Measurements from ENCODE around the gene ZNF497.

Gene ZNF497

GRCh38 chr19:58399903-58400302 is 37.4 kb upstream of the ZNF497 start:
- no peaks in the 10 kb centered on the region for H3K9me3 ChIP-seq (ENCODE audit: control insufficient read depth, insufficient read depth, low read length)
- peaks cover 1% of the 10 kb centered on the region for H3K36me3 ChIP-seq (ENCODE audit: control insufficient read depth, insufficient read depth, low read length)
- H3K4me3 ChIP-seq (ENCODE audit: low read depth, low read length): peak overlapping the region; percentile 74
- peaks cover 20% of the 10 kb centered on the region for H3K27me3 ChIP-seq (ENCODE audit: control insufficient read depth, insufficient read depth, low read length)
- no peak overlapping the region for H3K9ac ChIP-seq (ENCODE audit: low read depth, low read length)
- peaks cover 2% of the 10 kb centered on the region for H3K4me1 ChIP-seq (ENCODE audit: control insufficient read depth, insufficient read depth, low read length)

- Histone ChIP-seq H3K27me3 (ENCODE audit: control insufficient read depth, insufficient read depth, low read length) (peaks cover 20% of the 10 kb centered on the region), H3K9me3 (ENCODE audit: control insufficient read depth, insufficient read depth, low read length) (no peaks in the 10 kb centered on the region)
Measured at GRCh38 chr19:58398545-58398944, 36.0 kb upstream of the ZNF497 start.

GRCh38 chr19:58398087-58398486 is 35.5 kb upstream of the ZNF497 start:
- Histone ChIP-seq H3K9ac (ENCODE audit: low read depth, low read length) (no peak overlapping the region), H3K4me3 (ENCODE audit: low read depth, low read length) (no peak overlapping the region), H3K9me3 (ENCODE audit: control insufficient read depth, insufficient read depth, low read length) (no peaks in the 10 kb centered on the region), H3K27me3 (ENCODE audit: control insufficient read depth, insufficient read depth, low read length) (peaks cover 20% of the 10 kb centered on the region), H3K4me1 (ENCODE audit: control insufficient read depth, insufficient read depth, low read length) (peaks cover 2% of the 10 kb centered on the region), H3K36me3 (ENCODE audit: control insufficient read depth, insufficient read depth, low read length) (peaks cover 19% of the 10 kb centered on the region)

More at GRCh38 chr19:58398545-58398944, 36.0 kb upstream of the ZNF497 start:
- H3K9ac ChIP-seq (ENCODE audit: low read depth, low read length): no peak overlapping the region
- no peak overlapping the region for H3K4me3 ChIP-seq (ENCODE audit: low read depth, low read length)
- H3K4me1 ChIP-seq (ENCODE audit: control insufficient read depth, insufficient read depth, low read length): peaks cover 2% of the 10 kb centered on the region
- peaks cover 15% of the 10 kb centered on the region for H3K36me3 ChIP-seq (ENCODE audit: control insufficient read depth, insufficient read depth, low read length)

GRCh38 chr19:58397533-58398037 is 35.0 kb upstream of the ZNF497 start:
- peaks cover 20% of the 10 kb centered on the region for H3K27me3 ChIP-seq (ENCODE audit: control insufficient read depth, insufficient read depth, low read length)
- H3K36me3 ChIP-seq (ENCODE audit: control insufficient read depth, insufficient read depth, low read length): peaks cover 24% of the 10 kb centered on the region
- H3K4me3 ChIP-seq (ENCODE audit: low read depth, low read length): no peak overlapping the region
- H3K9me3 ChIP-seq (ENCODE audit: control insufficient read depth, insufficient read depth, low read length): no peaks in the 10 kb centered on the region
- no peak overlapping the region for H3K9ac ChIP-seq (ENCODE audit: low read depth, low read length)
- peaks cover 2% of the 10 kb centered on the region for H3K4me1 ChIP-seq (ENCODE audit: control insufficient read depth, insufficient read depth, low read length)

GRCh38 chr19:58396691-58397532 is 34.4 kb upstream of the ZNF497 start:
- peaks cover 2% of the 10 kb centered on the region for H3K4me1 ChIP-seq (ENCODE audit: control insufficient read depth, insufficient read depth, low read length)
- peak overlapping the region; percentile 13 for H3K4me3 ChIP-seq (ENCODE audit: low read depth, low read length)
- no peaks in the 10 kb centered on the region for H3K9me3 ChIP-seq (ENCODE audit: control insufficient read depth, insufficient read depth, low read length)
- H3K36me3 ChIP-seq (ENCODE audit: control insufficient read depth, insufficient read depth, low read length): peaks cover 28% of the 10 kb centered on the region
- H3K9ac ChIP-seq (ENCODE audit: low read depth, low read length): peak overlapping the region; percentile 37
- H3K27me3 ChIP-seq (ENCODE audit: control insufficient read depth, insufficient read depth, low read length): peaks cover 20% of the 10 kb centered on the region

- Histone ChIP-seq H3K9ac (ENCODE audit: low read depth, low read length) (peak overlapping the region; percentile 65), H3K4me3 (ENCODE audit: low read depth, low read length) (peak overlapping the region; percentile 45), H3K36me3 (ENCODE audit: control insufficient read depth, insufficient read depth, low read length) (peaks cover 35% of the 10 kb centered on the region), H3K9me3 (ENCODE audit: control insufficient read depth, insufficient read depth, low read length) (no peaks in the 10 kb centered on the region), H3K4me1 (ENCODE audit: control insufficient read depth, insufficient read depth, low read length) (peaks cover 2% of the 10 kb centered on the region), H3K27me3 (ENCODE audit: control insufficient read depth, insufficient read depth, low read length) (peaks cover 20% of the 10 kb centered on the region)
Measured at GRCh38 chr19:58395979-58396627, 33.6 kb upstream of the ZNF497 start.

- peaks cover 41% of the 10 kb centered on the region for H3K36me3 ChIP-seq (ENCODE audit: control insufficient read depth, insufficient read depth, low read length)
- peaks cover 17% of the 10 kb centered on the region for H3K27me3 ChIP-seq (ENCODE audit: control insufficient read depth, insufficient read depth, low read length)
- H3K4me1 ChIP-seq (ENCODE audit: control insufficient read depth, insufficient read depth, low read length): no peaks in the 10 kb centered on the region
- H3K4me3 ChIP-seq (ENCODE audit: low read depth, low read length): peak within 1 kb of the TSS; percentile 45
- no peaks in the 10 kb centered on the region for H3K9me3 ChIP-seq (ENCODE audit: control insufficient read depth, insufficient read depth, low read length)
- H3K9ac ChIP-seq (ENCODE audit: low read depth, low read length): peak within 1 kb of the TSS; percentile 65
Measured at GRCh38 chr19:58395220-58395978, 32.8 kb upstream of the ZNF497 start, which contains the start of gene RNF225. Gene RNF225, plus strand, starts transcription at chr19:58395656. Its CDS starts 434 bp downstream, at chr19:58396090.

GRCh38 chr19:58394821-58395219 is 32.3 kb upstream of the ZNF497 start:
- Histone ChIP-seq H3K4me3 (ENCODE audit: low read depth, low read length) (no peak overlapping the region), H3K9ac (ENCODE audit: low read depth, low read length) (no peak overlapping the region), H3K4me1 (ENCODE audit: control insufficient read depth, insufficient read depth, low read length) (no peaks in the 10 kb centered on the region)

GRCh38 chr19:58393725-58394033 is 31.1 kb upstream of the ZNF497 start:
- Histone ChIP-seq H3K27me3 (ENCODE audit: control insufficient read depth, insufficient read depth, low read length) (peaks cover 17% of the 10 kb centered on the region), H3K36me3 (ENCODE audit: control insufficient read depth, insufficient read depth, low read length) (peaks cover 49% of the 10 kb centered on the region), H3K4me1 (ENCODE audit: control insufficient read depth, insufficient read depth, low read length) (peaks cover 2% of the 10 kb centered on the region), H3K9ac (ENCODE audit: low read depth, low read length) (no peak overlapping the region), H3K4me3 (ENCODE audit: low read depth, low read length) (no peak overlapping the region), H3K9me3 (ENCODE audit: control insufficient read depth, insufficient read depth, low read length) (no peaks in the 10 kb centered on the region)

More at GRCh38 chr19:58394821-58395219, 32.3 kb upstream of the ZNF497 start:
- Histone ChIP-seq H3K27me3 (ENCODE audit: control insufficient read depth, insufficient read depth, low read length) (peaks cover 17% of the 10 kb centered on the region), H3K9me3 (ENCODE audit: control insufficient read depth, insufficient read depth, low read length) (no peaks in the 10 kb centered on the region), H3K36me3 (ENCODE audit: control insufficient read depth, insufficient read depth, low read length) (peaks cover 45% of the 10 kb centered on the region)

GRCh38 chr19:58392945-58393724 is 30.6 kb upstream of the ZNF497 start:
- Histone ChIP-seq H3K9me3 (ENCODE audit: control insufficient read depth, insufficient read depth, low read length) (no peaks in the 10 kb centered on the region), H3K27me3 (ENCODE audit: control insufficient read depth, insufficient read depth, low read length) (peaks cover 14% of the 10 kb centered on the region), H3K4me3 (ENCODE audit: low read depth, low read length) (no peak overlapping the region), H3K4me1 (ENCODE audit: control insufficient read depth, insufficient read depth, low read length) (peaks cover 5% of the 10 kb centered on the region), H3K9ac (ENCODE audit: low read depth, low read length) (no peak overlapping the region), H3K36me3 (ENCODE audit: control insufficient read depth, insufficient read depth, low read length) (peaks cover 53% of the 10 kb centered on the region)

- peaks cover 42% of the 10 kb centered on the region for H3K36me3 ChIP-seq (ENCODE audit: control insufficient read depth, insufficient read depth, low read length)
- H3K9ac ChIP-seq (ENCODE audit: low read depth, low read length): peak overlapping the region; percentile 62
- H3K9me3 ChIP-seq (ENCODE audit: control insufficient read depth, insufficient read depth, low read length): no peaks in the 10 kb centered on the region
- H3K4me1 ChIP-seq (ENCODE audit: control insufficient read depth, insufficient read depth, low read length): peaks cover 5% of the 10 kb centered on the region
- peak overlapping the region; percentile 98 for H3K4me3 ChIP-seq (ENCODE audit: low read depth, low read length)
- no peaks in the 10 kb centered on the region for H3K27me3 ChIP-seq (ENCODE audit: control insufficient read depth, insufficient read depth, low read length)
Measured at GRCh38 chr19:58388175-58388526, 25.6 kb upstream of the ZNF497 start.

Measured in iPS-15b (cell line).